Measurements from ENCODE around the gene TMEM243.

Gene TMEM243

GRCh38 chr7:87164433-87164832, 55.1 kb downstream of the TMEM243 start:
- no peaks in the 10 kb centered on the region for H3K9me3 Mint-ChIP-seq
- ATAC-seq (ENCODE audit: low read depth): no peak
- H3K4me3 Mint-ChIP-seq: no peak overlapping the region
- no peaks in the 10 kb centered on the region for H3K27me3 Mint-ChIP-seq
- peak overlapping the region; percentile 11 for H3K27ac Mint-ChIP-seq
- peaks cover 26% of the 10 kb centered on the region for H3K36me3 Mint-ChIP-seq
- peaks cover 11% of the 10 kb centered on the region for H3K4me1 Mint-ChIP-seq
- no peak for DNase-seq (ENCODE audit: low spot score in 2 of 2)

- no peak overlapping the region for H3K4me3 Mint-ChIP-seq
- peak overlapping the region; percentile 38 for H3K27ac Mint-ChIP-seq
- H3K27me3 Mint-ChIP-seq: no peaks in the 10 kb centered on the region
- no peak for ATAC-seq (ENCODE audit: low read depth)
- DNase-seq (ENCODE audit: low spot score in 2 of 2): no peak
- H3K9me3 Mint-ChIP-seq: no peaks in the 10 kb centered on the region
- H3K36me3 Mint-ChIP-seq: peaks cover 10% of the 10 kb centered on the region
- peaks cover 29% of the 10 kb centered on the region for H3K4me1 Mint-ChIP-seq
Measured at GRCh38 chr7:87159538-87159937, 60.0 kb downstream of the TMEM243 start.

- peak overlapping the region; percentile 78 for H3K27ac Mint-ChIP-seq
- no peaks in the 10 kb centered on the region for H3K9me3 Mint-ChIP-seq
- no peak overlapping the region for H3K4me3 Mint-ChIP-seq
- peaks cover 38% of the 10 kb centered on the region for H3K4me1 Mint-ChIP-seq
- no peak for DNase-seq (ENCODE audit: low spot score in 2 of 2)
- peaks cover 7% of the 10 kb centered on the region for H3K36me3 Mint-ChIP-seq
- H3K27me3 Mint-ChIP-seq: no peaks in the 10 kb centered on the region
- no peak for ATAC-seq (ENCODE audit: low read depth)
Measured at GRCh38 chr7:87156709-87157108, 62.8 kb downstream of the TMEM243 start.

- Mint-ChIP-seq H3K9me3 (no peaks in the 10 kb centered on the region), H3K27ac (peak overlapping the region; percentile 78), H3K36me3 (peaks cover 7% of the 10 kb centered on the region), H3K4me3 (peak overlapping the region; percentile 44), H3K4me1 (peaks cover 41% of the 10 kb centered on the region), H3K27me3 (no peaks in the 10 kb centered on the region)
- ATAC-seq (ENCODE audit: low read depth): no peak
- DNase-seq (ENCODE audit: low spot score in 2 of 2): no peak
Measured at GRCh38 chr7:87155788-87156187, 63.7 kb downstream of the TMEM243 start.

- no peak for DNase-seq (ENCODE audit: low spot score in 2 of 2)
- no peaks in the 10 kb centered on the region for H3K9me3 Mint-ChIP-seq
- H3K4me1 Mint-ChIP-seq: peaks cover 36% of the 10 kb centered on the region
- peak overlapping the region; percentile 58 for H3K27ac Mint-ChIP-seq
- H3K4me3 Mint-ChIP-seq: peak overlapping the region; percentile 46
- H3K36me3 Mint-ChIP-seq: peaks cover 3% of the 10 kb centered on the region
- no peaks in the 10 kb centered on the region for H3K27me3 Mint-ChIP-seq
- ATAC-seq (ENCODE audit: low read depth): no peak
Measured at GRCh38 chr7:87154569-87154968, 65.0 kb downstream of the TMEM243 start.

- Mint-ChIP-seq H3K4me3 (peak overlapping the region; percentile 46), H3K27me3 (no peaks in the 10 kb centered on the region), H3K4me1 (peaks cover 34% of the 10 kb centered on the region), H3K27ac (peak overlapping the region; percentile 58), H3K9me3 (no peaks in the 10 kb centered on the region), H3K36me3 (peaks cover 3% of the 10 kb centered on the region)
- no peak for ATAC-seq (ENCODE audit: low read depth)
- no peak for DNase-seq (ENCODE audit: low spot score in 2 of 2)
Measured at GRCh38 chr7:87154166-87154565, 65.4 kb downstream of the TMEM243 start.

- Mint-ChIP-seq H3K4me3 (peak overlapping the region; percentile 96), H3K36me3 (peaks cover 3% of the 10 kb centered on the region), H3K4me1 (peaks cover 34% of the 10 kb centered on the region), H3K9me3 (no peaks in the 10 kb centered on the region), H3K27ac (peak overlapping the region; percentile 99), H3K27me3 (no peaks in the 10 kb centered on the region)
- ATAC-seq (ENCODE audit: low read depth) (peak; percentile 6), DNase-seq (ENCODE audit: low spot score in 2 of 2) (peak in 1 of 2 donors; percentile 24)
Measured at GRCh38 chr7:87152897-87153641, 66.5 kb downstream of the TMEM243 start.

GRCh38 chr7:87152112-87152896, 67.2 kb downstream of the TMEM243 start, which contains the start of gene DMTF1:
Gene DMTF1 (plus strand): TSS chr7:87152453. CDS start chr7:87164942, 12,489 bp downstream.
- Mint-ChIP-seq H3K4me1 (peaks cover 33% of the 10 kb centered on the region), H3K36me3 (peaks cover 3% of the 10 kb centered on the region), H3K27ac (peak within 1 kb of the TSS; percentile 99), H3K9me3 (no peaks in the 10 kb centered on the region), H3K27me3 (no peaks in the 10 kb centered on the region), H3K4me3 (peak within 1 kb of the TSS; percentile 96)
- peak; percentile 78 to 79 for DNase-seq (ENCODE audit: low spot score in 2 of 2)
- peak; percentile 84 for ATAC-seq (ENCODE audit: low read depth)

GRCh38 chr7:87151729-87152111, 67.8 kb downstream of the TMEM243 start:
- H3K4me3 Mint-ChIP-seq: peak overlapping the region; percentile 96
- DNase-seq (ENCODE audit: low spot score in 2 of 2) (no peak), ATAC-seq (ENCODE audit: low read depth) (peak; percentile 43)
- H3K27me3 Mint-ChIP-seq: no peaks in the 10 kb centered on the region
- H3K27ac Mint-ChIP-seq: peak overlapping the region; percentile 99
- peaks cover 27% of the 10 kb centered on the region for H3K4me1 Mint-ChIP-seq
- H3K9me3 Mint-ChIP-seq: no peaks in the 10 kb centered on the region
- H3K36me3 Mint-ChIP-seq: peaks cover 3% of the 10 kb centered on the region

- no peak for DNase-seq (ENCODE audit: low spot score in 2 of 2)
- H3K27ac Mint-ChIP-seq: peak overlapping the region; percentile 99
- peak overlapping the region; percentile 96 for H3K4me3 Mint-ChIP-seq
- no peak for ATAC-seq (ENCODE audit: low read depth)
- H3K36me3 Mint-ChIP-seq: peaks cover 3% of the 10 kb centered on the region
- no peaks in the 10 kb centered on the region for H3K27me3 Mint-ChIP-seq
- H3K4me1 Mint-ChIP-seq: peaks cover 24% of the 10 kb centered on the region
- H3K9me3 Mint-ChIP-seq: no peaks in the 10 kb centered on the region
Measured at GRCh38 chr7:87151002-87151728, 68.4 kb downstream of the TMEM243 start.

- no peak overlapping the region for H3K27ac Mint-ChIP-seq
- no peaks in the 10 kb centered on the region for H3K27me3 Mint-ChIP-seq
- H3K36me3 Mint-ChIP-seq: no peaks in the 10 kb centered on the region
- H3K4me1 Mint-ChIP-seq: peaks cover 22% of the 10 kb centered on the region
- no peaks in the 10 kb centered on the region for H3K9me3 Mint-ChIP-seq
- DNase-seq (ENCODE audit: low spot score in 2 of 2) (peak in 1 of 2 donors; percentile 14), ATAC-seq (ENCODE audit: low read depth) (no peak)
- no peak overlapping the region for H3K4me3 Mint-ChIP-seq
Measured at GRCh38 chr7:87148332-87148955, 71.1 kb downstream of the TMEM243 start.

- H3K36me3 Mint-ChIP-seq: no peaks in the 10 kb centered on the region
- H3K4me3 Mint-ChIP-seq: no peak overlapping the region
- H3K9me3 Mint-ChIP-seq: no peaks in the 10 kb centered on the region
- ATAC-seq (ENCODE audit: low read depth) (no peak), DNase-seq (ENCODE audit: low spot score in 2 of 2) (no peak)
- H3K27ac Mint-ChIP-seq: no peak overlapping the region
- no peaks in the 10 kb centered on the region for H3K27me3 Mint-ChIP-seq
- peaks cover 18% of the 10 kb centered on the region for H3K4me1 Mint-ChIP-seq
Measured at GRCh38 chr7:87147500-87147899, 72.0 kb downstream of the TMEM243 start.

- H3K4me3 Mint-ChIP-seq: no peak overlapping the region
- H3K36me3 Mint-ChIP-seq: no peaks in the 10 kb centered on the region
- ATAC-seq (ENCODE audit: low read depth): no peak
- no peaks in the 10 kb centered on the region for H3K27me3 Mint-ChIP-seq
- peaks cover 15% of the 10 kb centered on the region for H3K4me1 Mint-ChIP-seq
- no peak for DNase-seq (ENCODE audit: low spot score in 2 of 2)
- H3K9me3 Mint-ChIP-seq: no peaks in the 10 kb centered on the region
- H3K27ac Mint-ChIP-seq: no peak overlapping the region
Measured at GRCh38 chr7:87146740-87147386, 72.7 kb downstream of the TMEM243 start.

All from memory B cell (primary cell).